Left ventricle myocardium inferior (tissue), 1 donor: ENCODE data around the gene IKBKE. TPM values are rescaled to one million over a fixed set of nuclear protein-coding genes. Genes with fewer than 3 reads are reported as not detected.

Source experiments
- DNase-seq: peaks from one replicate; pipeline ENCODE4 v3.0.0-alpha.2; 2020
- H3K27ac ChIP-seq: fragments of 200-600 bp; replicated peaks from 2 replicates; pipeline ENCODE4 v1.8.0; 2021
- H3K27me3 ChIP-seq: fragments of 200-600 bp; 2 replicates; pipeline ENCODE4 v1.8.0; 2021; ENCODE audit warnings: low read depth
- H3K36me3 ChIP-seq: fragments of 200-600 bp; 2 replicates; pipeline ENCODE4 v1.8.0; 2021
- H3K4me1 ChIP-seq: fragments of 200-600 bp; 2 replicates; pipeline ENCODE4 v1.8.0; 2021
- H3K4me3 ChIP-seq: fragments of 200-600 bp; 2 replicates; pipeline ENCODE4 v1.8.0; 2021; ENCODE audit warnings: mild to moderate bottlenecking, moderate library complexity
- H3K9me3 ChIP-seq: fragments of 200-600 bp; replicated peaks from 2 replicates; pipeline ENCODE4 v1.8.0; 2021
- intact Hi-C: fragments of 100-400 bp; cut with micrococcal nuclease; formaldehyde crosslinking; loops from one replicate; pipeline ENCODE4 v1.11.0; 2022
- total RNA-seq: library from RNA; stranded (reverse); fragmentation: NEBNext Ultra II Directional; extraction: Animal tissue kit (Norgen Biotek cat#: 25700); gene quantifications from one replicate; pipeline ENCODE4 v1.2.1, GENCODE V29; 2021
- TF ChIP-seq, protein P1 (sequence below): fragments of 200-600 bp; IDR thresholded peaks from 2 replicates; pipeline ENCODE4 v1.8.0; 2021; ENCODE audit warnings: antibody characterized with exemption, mild to moderate bottlenecking, borderline replicate concordance
- donor health status: DM: no; HTN: yes; CAD: no; lungs with severe emphysema.

The IKBKE gene
- total RNA-seq, 1 donor from 2014 or later: 0.80 TPM

DNA sequence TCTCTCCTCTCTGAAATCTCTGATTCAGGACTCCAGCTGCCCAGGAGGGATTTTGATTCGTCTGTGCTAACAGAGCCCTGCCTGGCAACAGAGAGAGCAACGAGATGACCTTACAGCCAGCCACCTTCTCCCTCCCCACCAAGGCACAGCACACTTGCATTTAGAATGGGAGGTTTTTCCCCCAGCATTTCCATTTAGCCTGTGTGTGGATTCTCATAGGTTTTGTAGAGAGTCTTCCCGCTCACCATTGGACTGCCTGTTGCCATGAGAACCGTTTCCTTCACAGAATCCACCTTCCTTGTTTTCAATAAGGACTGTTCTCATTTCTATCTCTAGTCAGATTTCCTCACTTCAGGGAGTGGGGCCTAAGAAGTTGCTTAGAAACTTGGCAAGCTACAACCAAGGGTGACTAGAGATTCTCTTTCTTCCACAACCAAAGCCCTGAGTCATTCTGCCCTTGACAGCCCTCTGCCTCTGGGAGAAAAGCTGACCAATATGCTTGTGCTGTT is 5.8 kb upstream of the IKBKE start:
- H3K27ac ChIP-seq: no peak overlapping the region
- DNase-seq: no peak
- H3K4me1 ChIP-seq: peaks cover 43% of the 10 kb centered on the region
- TF ChIP-seq, protein P1, sequence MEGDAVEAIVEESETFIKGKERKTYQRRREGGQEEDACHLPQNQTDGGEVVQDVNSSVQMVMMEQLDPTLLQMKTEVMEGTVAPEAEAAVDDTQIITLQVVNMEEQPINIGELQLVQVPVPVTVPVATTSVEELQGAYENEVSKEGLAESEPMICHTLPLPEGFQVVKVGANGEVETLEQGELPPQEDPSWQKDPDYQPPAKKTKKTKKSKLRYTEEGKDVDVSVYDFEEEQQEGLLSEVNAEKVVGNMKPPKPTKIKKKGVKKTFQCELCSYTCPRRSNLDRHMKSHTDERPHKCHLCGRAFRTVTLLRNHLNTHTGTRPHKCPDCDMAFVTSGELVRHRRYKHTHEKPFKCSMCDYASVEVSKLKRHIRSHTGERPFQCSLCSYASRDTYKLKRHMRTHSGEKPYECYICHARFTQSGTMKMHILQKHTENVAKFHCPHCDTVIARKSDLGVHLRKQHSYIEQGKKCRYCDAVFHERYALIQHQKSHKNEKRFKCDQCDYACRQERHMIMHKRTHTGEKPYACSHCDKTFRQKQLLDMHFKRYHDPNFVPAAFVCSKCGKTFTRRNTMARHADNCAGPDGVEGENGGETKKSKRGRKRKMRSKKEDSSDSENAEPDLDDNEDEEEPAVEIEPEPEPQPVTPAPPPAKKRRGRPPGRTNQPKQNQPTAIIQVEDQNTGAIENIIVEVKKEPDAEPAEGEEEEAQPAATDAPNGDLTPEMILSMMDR: no peak
- H3K27me3 ChIP-seq: peaks cover 28% of the 10 kb centered on the region
- H3K9me3 ChIP-seq: no peaks in the 10 kb centered on the region
- no peak overlapping the region for H3K4me3 ChIP-seq
- H3K36me3 ChIP-seq: no peaks in the 10 kb centered on the region
- intact Hi-C loops: no loop called here

DNA sequence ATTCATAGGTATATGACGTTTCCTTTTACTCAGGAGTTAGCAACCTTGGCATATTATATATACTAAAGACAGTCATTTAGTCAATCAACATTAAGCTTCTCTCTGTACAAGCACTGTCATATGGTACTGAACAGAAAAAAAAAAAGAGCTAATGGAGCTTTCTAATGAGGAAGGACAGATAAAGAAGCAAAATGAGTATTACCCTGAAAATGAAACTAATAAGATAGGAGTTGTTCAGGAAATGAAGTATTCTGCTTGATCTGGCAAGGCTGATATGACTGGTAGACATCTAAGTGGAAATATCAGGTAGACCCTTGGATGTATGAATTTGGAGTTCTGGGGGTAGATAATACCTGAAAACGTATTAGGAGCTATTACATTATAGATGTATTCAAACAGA is 4.3 kb upstream of the IKBKE start:
- intact Hi-C loops: no loop called here
- TF ChIP-seq, protein P1: no peak
- no peak overlapping the region for H3K27ac ChIP-seq
- no peaks in the 10 kb centered on the region for H3K36me3 ChIP-seq
- H3K27me3 ChIP-seq: peaks cover 30% of the 10 kb centered on the region
- no peaks in the 10 kb centered on the region for H3K9me3 ChIP-seq
- DNase-seq: no peak
- H3K4me3 ChIP-seq: no peak overlapping the region
- peaks cover 43% of the 10 kb centered on the region for H3K4me1 ChIP-seq

DNA sequence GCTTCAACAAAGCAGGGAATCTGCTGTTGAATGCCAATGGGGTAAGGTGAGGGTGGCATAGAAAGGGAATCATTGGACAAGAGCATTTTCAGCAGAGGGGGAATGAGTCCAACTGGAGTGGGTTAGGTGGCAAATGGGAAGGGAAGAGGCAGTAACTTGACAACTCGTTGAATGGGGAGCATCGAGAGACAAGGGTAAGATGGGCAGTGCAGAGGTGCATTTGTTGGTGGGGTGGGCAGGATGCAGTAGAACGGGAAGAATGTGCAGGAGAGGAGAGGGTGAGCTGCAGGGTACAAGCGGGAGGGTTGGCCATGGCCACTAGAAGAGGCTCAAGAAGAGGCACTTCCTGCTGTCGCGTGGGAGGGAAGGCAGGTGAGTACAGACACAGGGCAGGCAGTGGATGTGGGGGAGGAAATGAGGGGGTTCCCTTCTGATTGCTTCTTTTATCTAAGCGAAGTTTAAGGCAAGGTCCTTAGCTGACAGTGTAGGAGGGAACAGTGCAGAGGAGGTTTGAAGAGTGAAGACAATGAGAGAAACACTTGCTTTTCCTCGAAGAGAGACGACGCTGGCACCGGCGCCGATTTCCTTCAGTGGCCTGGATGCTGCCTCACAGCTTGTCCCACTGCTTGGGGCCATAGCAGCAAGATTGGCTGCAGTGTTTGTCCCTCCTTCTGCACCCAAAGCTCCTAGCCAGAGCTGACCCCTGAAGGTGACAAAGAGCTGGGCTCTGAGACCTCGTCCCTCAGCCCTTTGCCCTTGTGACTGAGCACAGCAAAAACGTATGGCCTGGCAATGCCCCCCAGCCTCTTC is 3.2 kb upstream of the IKBKE start:
- H3K4me1 ChIP-seq: peaks cover 42% of the 10 kb centered on the region
- TF ChIP-seq, protein P1: no peak
- no peak overlapping the region for H3K27ac ChIP-seq
- intact Hi-C loops: no loop called here
- DNase-seq: no peak
- peaks cover 30% of the 10 kb centered on the region for H3K27me3 ChIP-seq
- no peaks in the 10 kb centered on the region for H3K9me3 ChIP-seq
- no peaks in the 10 kb centered on the region for H3K36me3 ChIP-seq
- H3K4me3 ChIP-seq: no peak overlapping the region

DNA sequence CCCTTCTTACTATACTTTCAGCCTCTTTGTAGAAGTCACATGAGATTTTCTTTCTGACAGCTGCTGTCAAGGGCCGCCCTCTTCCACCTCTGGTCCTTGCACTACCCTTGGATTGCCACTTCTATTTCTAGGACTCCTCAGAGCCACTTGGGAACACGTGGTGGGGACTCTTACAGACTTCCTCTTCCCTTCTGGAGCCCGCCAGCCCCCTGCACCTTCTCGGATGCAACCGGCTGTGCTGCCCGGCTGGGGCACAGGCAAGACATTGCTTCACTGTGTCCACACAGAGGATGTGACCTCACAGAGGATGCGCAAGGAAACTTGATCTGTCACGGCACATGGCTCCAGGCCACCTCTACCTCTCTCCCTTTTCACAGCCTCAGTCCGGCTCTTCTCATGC is 2.4 kb upstream of the IKBKE start:
- TF ChIP-seq, protein P1: no peak
- intact Hi-C loops: no loop called here
- Histone ChIP-seq H3K36me3 (no peaks in the 10 kb centered on the region), H3K4me1 (peaks cover 42% of the 10 kb centered on the region), H3K27ac (no peak overlapping the region), H3K4me3 (no peak overlapping the region), H3K27me3 (peaks cover 30% of the 10 kb centered on the region), H3K9me3 (no peaks in the 10 kb centered on the region)
- DNase-seq: peak; percentile 36

DNA sequence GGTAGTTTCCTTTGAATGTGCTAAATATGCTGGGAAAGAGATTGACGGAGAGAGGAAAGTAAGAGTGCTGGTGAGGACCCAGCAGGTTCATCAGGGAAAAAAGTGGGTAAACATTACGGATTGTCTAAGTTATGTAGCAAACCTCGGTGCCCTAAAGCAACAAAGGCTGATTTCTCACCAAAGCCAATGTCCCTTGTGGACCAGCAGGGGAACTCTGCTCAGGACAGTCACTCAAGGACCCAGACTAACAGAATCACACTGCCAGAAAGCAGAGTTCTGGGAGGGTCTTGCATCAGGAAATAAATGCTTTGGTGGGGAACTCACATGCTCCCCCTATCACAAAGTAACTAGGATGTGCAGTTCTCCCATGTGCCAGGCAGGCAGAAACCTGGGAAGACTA is 1.7 kb upstream of the IKBKE start:
- H3K4me1 ChIP-seq: peaks cover 42% of the 10 kb centered on the region
- H3K9me3 ChIP-seq: no peaks in the 10 kb centered on the region
- H3K27ac ChIP-seq: no peak overlapping the region
- TF ChIP-seq, protein P1: no peak
- peaks cover 30% of the 10 kb centered on the region for H3K27me3 ChIP-seq
- no peaks in the 10 kb centered on the region for H3K36me3 ChIP-seq
- no peak overlapping the region for H3K4me3 ChIP-seq
- intact Hi-C loops: no loop called here
- DNase-seq: no peak
